ENCODE results near the gene LCMT2.

Gene LCMT2

DNA sequence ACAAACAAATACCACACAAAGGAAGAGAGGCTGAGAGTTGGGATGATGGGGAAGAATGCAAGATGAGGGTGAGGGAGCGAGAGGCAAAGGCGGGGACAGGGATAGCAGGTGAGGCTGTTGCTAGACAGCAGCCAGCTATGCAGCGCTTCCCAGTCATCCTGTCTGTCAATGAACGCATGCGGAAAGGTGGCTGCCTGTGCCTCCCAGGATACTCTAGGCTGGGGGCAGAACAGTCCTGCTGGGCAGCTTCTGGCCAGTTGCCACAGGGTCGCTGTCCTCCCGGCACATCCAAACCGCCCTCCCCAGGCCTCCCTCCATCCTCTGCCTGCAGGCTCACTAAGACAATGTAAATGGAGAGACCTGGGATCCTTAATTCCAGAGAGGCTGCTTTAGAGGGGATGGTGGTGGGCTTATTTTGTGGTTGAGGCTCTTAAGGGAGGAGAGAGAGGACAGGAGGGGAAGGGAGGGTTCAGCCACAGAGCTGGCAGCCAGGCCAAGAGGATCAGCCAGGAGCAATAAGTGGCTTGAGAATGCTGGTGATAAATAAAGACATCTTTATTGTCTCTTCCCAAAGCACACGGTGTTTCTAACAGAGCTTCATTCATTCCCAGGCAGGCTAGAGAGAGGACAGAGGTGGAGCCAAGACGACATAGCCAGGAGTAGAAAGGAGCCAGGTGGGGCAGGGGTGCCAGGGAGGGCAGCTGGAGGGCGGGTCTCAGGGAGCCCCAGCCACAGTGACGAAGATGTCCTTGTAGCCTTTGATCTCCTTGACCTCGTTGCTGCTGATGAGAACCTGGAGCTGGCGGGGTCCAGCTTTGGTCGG, 54.4 kb downstream of the LCMT2 start:
- no peak for DNase-seq

DNA sequence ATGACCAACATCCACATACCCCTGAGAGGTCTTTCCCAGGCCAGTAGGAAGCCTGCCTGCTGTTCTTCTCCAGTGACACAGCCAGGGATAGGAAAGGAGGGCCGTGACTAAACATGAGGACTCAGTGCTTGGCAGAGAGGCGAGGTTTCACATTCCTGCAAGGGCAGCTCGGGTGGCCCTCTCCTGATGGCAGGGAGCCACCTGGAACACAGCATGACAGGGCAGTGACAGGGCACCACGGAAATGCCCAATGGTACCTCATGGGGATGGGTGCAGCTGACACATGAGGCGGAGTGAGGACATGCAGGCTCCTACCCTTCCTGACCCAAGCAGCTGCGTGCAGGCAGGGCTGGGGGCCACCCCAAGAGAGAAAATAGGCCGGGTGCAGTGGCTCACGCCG, 56.2 kb downstream of the LCMT2 start:
- DNase-seq, result no peak

Measured in AML-193 (cell line).